Measurements from ENCODE around the gene MAP2K1. TPM values are rescaled to one million over a fixed set of nuclear protein-coding genes. Genes with fewer than 3 reads are reported as not detected.

MAP2K1 gene
- total RNA-seq, 3 donors from 2014 or later: 29.2 to 59.7 (median 38.5) TPM

GRCh38 chr15:66440501-66440900 lies 53.8 kb downstream of the MAP2K1 start:
- intact Hi-C loops (cut with DNase I; ENCODE audit: low total_unique reads): no loop called here
- H3K4me3 ChIP-seq: no peak overlapping the region
- no peaks in the 10 kb centered on the region for H3K36me3 ChIP-seq
- no peaks in the 10 kb centered on the region for H3K9me3 ChIP-seq
- DNase-seq (ENCODE audit: low spot score in 2 of 2): no peak
- H3K4me1 ChIP-seq: no peaks in the 10 kb centered on the region
- H3K27ac ChIP-seq: no peak overlapping the region
- no peaks in the 10 kb centered on the region for H3K27me3 ChIP-seq
- TF ChIP-seq POLR2A (IDR thresholded peaks at IDR 0.05): no peak
- TF ChIP-seq CTCF (IDR thresholded peaks at IDR 0.05): no peak
- TF ChIP-seq POLR2AphosphoS5 (IDR thresholded peaks at IDR 0.05): no peak

GRCh38 chr15:66452420-66452819 lies 65.7 kb downstream of the MAP2K1 start:
- no peaks in the 10 kb centered on the region for H3K27me3 ChIP-seq
- TF ChIP-seq POLR2AphosphoS5 (IDR thresholded peaks at IDR 0.05) (no peak), CTCF (IDR thresholded peaks at IDR 0.05) (no peak), POLR2A (IDR thresholded peaks at IDR 0.05) (no peak)
- H3K27ac ChIP-seq: no peak overlapping the region
- no peak overlapping the region for H3K4me3 ChIP-seq
- H3K4me1 ChIP-seq: no peaks in the 10 kb centered on the region
- H3K36me3 ChIP-seq: no peaks in the 10 kb centered on the region
- intact Hi-C loops (cut with DNase I; ENCODE audit: low total_unique reads): no loop called here
- H3K9me3 ChIP-seq: no peaks in the 10 kb centered on the region
- no peak for DNase-seq (ENCODE audit: low spot score in 2 of 2)

- intact Hi-C loops (cut with DNase I; ENCODE audit: low total_unique reads): no loop called here
These were observed 66.4 kb downstream of the MAP2K1 start for GRCh38 chr15:66452971-66453580.

GRCh38 chr15:66454143-66454542 lies 67.4 kb downstream of the MAP2K1 start:
- intact Hi-C loops (cut with DNase I; ENCODE audit: low total_unique reads): no loop called here
- Histone ChIP-seq H3K36me3 (no peaks in the 10 kb centered on the region), H3K4me3 (no peak overlapping the region), H3K27me3 (no peaks in the 10 kb centered on the region), H3K27ac (no peak overlapping the region), H3K9me3 (no peaks in the 10 kb centered on the region), H3K4me1 (no peaks in the 10 kb centered on the region)
- no peak for DNase-seq (ENCODE audit: low spot score in 2 of 2)
- TF ChIP-seq POLR2A (IDR thresholded peaks at IDR 0.05) (no peak), CTCF (IDR thresholded peaks at IDR 0.05) (no peak), POLR2AphosphoS5 (IDR thresholded peaks at IDR 0.05) (no peak)

More at GRCh38 chr15:66452971-66453580, 66.4 kb downstream of the MAP2K1 start:
- no peak for DNase-seq (ENCODE audit: low spot score in 2 of 2)
- no peaks in the 10 kb centered on the region for H3K9me3 ChIP-seq
- no peaks in the 10 kb centered on the region for H3K36me3 ChIP-seq
- H3K4me3 ChIP-seq: no peak overlapping the region
- TF ChIP-seq POLR2A (IDR thresholded peaks at IDR 0.05) (no peak), POLR2AphosphoS5 (IDR thresholded peaks at IDR 0.05) (no peak), CTCF (IDR thresholded peaks at IDR 0.05) (no peak)
- no peak overlapping the region for H3K27ac ChIP-seq
- H3K27me3 ChIP-seq: no peaks in the 10 kb centered on the region
- no peaks in the 10 kb centered on the region for H3K4me1 ChIP-seq

GRCh38 chr15:66456211-66456610 lies 69.5 kb downstream of the MAP2K1 start:
- no peaks in the 10 kb centered on the region for H3K4me1 ChIP-seq
- H3K27ac ChIP-seq: no peak overlapping the region
- H3K36me3 ChIP-seq: no peaks in the 10 kb centered on the region
- no peaks in the 10 kb centered on the region for H3K9me3 ChIP-seq
- no peak for TF ChIP-seq POLR2A (IDR thresholded peaks at IDR 0.05)
- TF ChIP-seq CTCF (IDR thresholded peaks at IDR 0.05): no peak
- no peak for TF ChIP-seq POLR2AphosphoS5 (IDR thresholded peaks at IDR 0.05)
- no peak for DNase-seq (ENCODE audit: low spot score in 2 of 2)
- intact Hi-C loops (cut with DNase I; ENCODE audit: low total_unique reads): no loop called here
- H3K4me3 ChIP-seq: no peak overlapping the region
- no peaks in the 10 kb centered on the region for H3K27me3 ChIP-seq

Data from breast epithelium (tissue), 4 donors.